PFSK-1 (cell line): ENCODE results near the gene FRMD8.

Experiments used
- POLR2AphosphoS5 ChIP-seq: IDR thresholded peaks from 2 replicates; pipeline ENCODE4 v1.6.1; 2012; ENCODE audit warnings: low read depth, mild to moderate bottlenecking, control low read depth, low read length, moderate library complexity
- REST ChIP-seq, 2 experiments: IDR thresholded peaks; 2 replicates each; pipeline versions ENCODE4 v1.6.1 to v1.8.0; 2011 to 2012; ENCODE audit warnings: low read depth in 2 of 2, low read length in 2 of 2, control low read depth in 1 of 2, inconsistent platforms in 1 of 2, mild to moderate bottlenecking in 1 of 2, moderate library complexity in 1 of 2; ENCODE audit not compliant: insufficient read depth in 1 of 2
- SIN3A ChIP-seq: IDR thresholded peaks from 2 replicates; pipeline ENCODE4 v1.6.1; 2012; ENCODE audit warnings: mild to moderate bottlenecking, low read length, moderate library complexity, borderline replicate concordance; ENCODE audit not compliant: insufficient read depth
- TAF1 ChIP-seq: IDR thresholded peaks from 2 replicates; pipeline ENCODE4 v1.6.1; 2012; ENCODE audit warnings: low read length, control low read depth, borderline replicate concordance; ENCODE audit not compliant: insufficient read depth

GRCh38 chr11:65445101-65445603 lies 58.7 kb downstream of the FRMD8 start:
- TF ChIP-seq POLR2AphosphoS5 (no peak), SIN3A (no peak), REST (IDR thresholded peaks at IDR 0.05; ENCODE audit: insufficient read depth in 1 of 2, low read depth in 2 of 2, low read length in 2 of 2) (no peak), TAF1 (no peak)
